ENCODE data around the gene OPN1MW.
"Not testable (repeated sequence)": the region's sequence is repeated elsewhere in the genome, so short reads cannot be mapped to it uniquely, and the experiment has no call there.

DNA sequence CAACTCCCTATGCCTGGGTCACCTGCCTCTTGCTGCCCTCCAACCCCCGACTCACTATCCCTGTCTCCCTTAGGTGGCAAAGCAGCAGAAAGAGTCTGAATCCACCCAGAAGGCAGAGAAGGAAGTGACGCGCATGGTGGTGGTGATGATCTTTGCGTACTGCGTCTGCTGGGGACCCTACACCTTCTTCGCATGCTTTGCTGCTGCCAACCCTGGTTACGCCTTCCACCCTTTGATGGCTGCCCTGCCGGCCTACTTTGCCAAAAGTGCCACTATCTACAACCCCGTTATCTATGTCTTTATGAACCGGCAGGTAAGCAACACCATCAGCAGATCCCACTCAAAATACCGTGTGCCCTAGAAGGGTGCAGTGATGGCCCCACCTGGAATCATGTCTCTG is 26.2 kb upstream of the OPN1MW start:
- TF ChIP-seq CTCF (IDR thresholded peaks at IDR 0.05 in 8 of 11, conservative IDR thresholded peaks at IDR 0.05 in 3 of 11); POLR2A (IDR thresholded peaks at IDR 0.05): not testable (repeated sequence)
